Colonic mucosa (tissue), 4 donors: ENCODE results near the gene MELK. TPM values are rescaled to one million over a fixed set of nuclear protein-coding genes. Genes with fewer than 3 reads are reported as not detected.

Source experiments
- DNase-seq: peaks from one replicate; pipeline ENCODE4 v3.0.0-alpha.2; 2020
- H3K27ac ChIP-seq: fragments of 200-600 bp; one replicate; pipeline ENCODE4 v1.8.0; 2021
- H3K27me3 ChIP-seq: fragments of 200-600 bp; one replicate; pipeline ENCODE4 v1.8.0; 2021
- H3K36me3 ChIP-seq: fragments of 200-600 bp; one replicate; pipeline ENCODE4 v1.8.0; 2021
- H3K4me1 ChIP-seq: fragments of 200-600 bp; one replicate; pipeline ENCODE4 v1.8.0; 2021; ENCODE audit warnings: mild to moderate bottlenecking
- H3K4me3 ChIP-seq: fragments of 200-600 bp; one replicate; pipeline ENCODE4 v1.8.0; 2021
- H3K9ac ChIP-seq, 2 donors: one replicate each; pipeline ENCODE4 v1.7.0; 2013; ENCODE audit warnings: control low read depth in 2 of 2, low read depth in 2 of 2, low read length in 2 of 2
- H3K9me3 ChIP-seq: fragments of 200-600 bp; one replicate; pipeline ENCODE4 v1.8.0; 2021
- CTCF ChIP-seq: fragments of 200-600 bp; IDR thresholded peaks from one replicate; pipeline ENCODE4 v1.8.0; 2022; ENCODE audit warnings: antibody characterized with exemption, mild to moderate bottlenecking
- intact Hi-C: fragments of 100-400 bp; cut with DNase I; formaldehyde crosslinking; loops from one replicate; pipeline ENCODE4 v1.14.1; 2022
- total RNA-seq, 2 donors: library from RNA; stranded (reverse); fragmentation: NEBNext Ultra II Directional in 1 of 2; extraction: Animal tissue kit (Norgen Biotek cat#: 25700) in 1 of 2; gene quantifications; one replicate each; pipeline ENCODE4 v1.2.1, GENCODE V29; 2021
- donor health status: healthy.
- donor health status: DM: no; HTN: no; CAD: no.
- donor health status: DM: no; HTN: no; CAD: no.

The MELK gene
- total RNA-seq, 2 donors from 2014 or later = 11.9 to 39.8 TPM

- H3K27ac ChIP-seq = no peak overlapping the region
- intact Hi-C loops = no loop called here
- TF ChIP-seq CTCF = no peak
- H3K27me3 ChIP-seq = no peaks in the 10 kb centered on the region
- no peaks in the 10 kb centered on the region for H3K4me1 ChIP-seq
- no peaks in the 10 kb centered on the region for H3K36me3 ChIP-seq
- no peak overlapping the region for H3K4me3 ChIP-seq
- no peaks in the 10 kb centered on the region for H3K9me3 ChIP-seq
- DNase-seq = no peak
- no peak overlapping the region for H3K9ac ChIP-seq
Observed at GRCh38 chr9:36637491-36638270, 65.0 kb downstream of the MELK start.

GRCh38 chr9:36640771-36641381 is 68.2 kb downstream of the MELK start:
- no peak for DNase-seq
- no peak overlapping the region for H3K27ac ChIP-seq
- intact Hi-C loops = no loop called here
- H3K27me3 ChIP-seq = no peaks in the 10 kb centered on the region
- H3K4me3 ChIP-seq = no peak overlapping the region
- TF ChIP-seq CTCF = no peak
- no peak overlapping the region for H3K9ac ChIP-seq
- no peaks in the 10 kb centered on the region for H3K36me3 ChIP-seq
- H3K4me1 ChIP-seq = no peaks in the 10 kb centered on the region
- H3K9me3 ChIP-seq = no peaks in the 10 kb centered on the region

- Histone ChIP-seq H3K4me3 (no peak overlapping the region), H3K36me3 (no peaks in the 10 kb centered on the region), H3K27ac (no peak overlapping the region), H3K27me3 (no peaks in the 10 kb centered on the region), H3K9me3 (no peaks in the 10 kb centered on the region), H3K4me1 (no peaks in the 10 kb centered on the region), H3K9ac (no peak overlapping the region)
- DNase-seq = no peak
- no peak for TF ChIP-seq CTCF
- intact Hi-C loops = no loop called here
Observed at GRCh38 chr9:36642817-36643216, 70.1 kb downstream of the MELK start.

- H3K36me3 ChIP-seq = no peaks in the 10 kb centered on the region
- no peaks in the 10 kb centered on the region for H3K27me3 ChIP-seq
- H3K4me3 ChIP-seq = no peak overlapping the region
- H3K9me3 ChIP-seq = no peaks in the 10 kb centered on the region
- no peak overlapping the region for H3K9ac ChIP-seq
- H3K4me1 ChIP-seq = no peaks in the 10 kb centered on the region
- H3K27ac ChIP-seq = no peak overlapping the region
- DNase-seq = no peak
- intact Hi-C loops = no loop called here
- no peak for TF ChIP-seq CTCF
Observed at GRCh38 chr9:36656842-36657241, 84.1 kb downstream of the MELK start.

GRCh38 chr9:36659500-36659899 is 86.8 kb downstream of the MELK start:
- no peak overlapping the region for H3K4me3 ChIP-seq
- no peaks in the 10 kb centered on the region for H3K27me3 ChIP-seq
- intact Hi-C loops = no loop called here
- no peak for DNase-seq
- TF ChIP-seq CTCF = no peak
- no peaks in the 10 kb centered on the region for H3K36me3 ChIP-seq
- no peaks in the 10 kb centered on the region for H3K9me3 ChIP-seq
- no peaks in the 10 kb centered on the region for H3K4me1 ChIP-seq
- no peak overlapping the region for H3K27ac ChIP-seq
- no peak overlapping the region for H3K9ac ChIP-seq
